DMS53 (cell line): ENCODE results near the gene TCTN3.
A peak's percentile ranks its signal among the peaks of the same experiment; 100 is the strongest.
"Not testable (repeated sequence)": the region's sequence is repeated elsewhere in the genome, so short reads cannot be mapped to it uniquely, and the experiment has no call there.

Experiments
- DNase-seq: peaks from one replicate; lab custom pipeline; 2025; lab: John Stamatoyannopoulos, UW

TCTN3 gene, protein sequence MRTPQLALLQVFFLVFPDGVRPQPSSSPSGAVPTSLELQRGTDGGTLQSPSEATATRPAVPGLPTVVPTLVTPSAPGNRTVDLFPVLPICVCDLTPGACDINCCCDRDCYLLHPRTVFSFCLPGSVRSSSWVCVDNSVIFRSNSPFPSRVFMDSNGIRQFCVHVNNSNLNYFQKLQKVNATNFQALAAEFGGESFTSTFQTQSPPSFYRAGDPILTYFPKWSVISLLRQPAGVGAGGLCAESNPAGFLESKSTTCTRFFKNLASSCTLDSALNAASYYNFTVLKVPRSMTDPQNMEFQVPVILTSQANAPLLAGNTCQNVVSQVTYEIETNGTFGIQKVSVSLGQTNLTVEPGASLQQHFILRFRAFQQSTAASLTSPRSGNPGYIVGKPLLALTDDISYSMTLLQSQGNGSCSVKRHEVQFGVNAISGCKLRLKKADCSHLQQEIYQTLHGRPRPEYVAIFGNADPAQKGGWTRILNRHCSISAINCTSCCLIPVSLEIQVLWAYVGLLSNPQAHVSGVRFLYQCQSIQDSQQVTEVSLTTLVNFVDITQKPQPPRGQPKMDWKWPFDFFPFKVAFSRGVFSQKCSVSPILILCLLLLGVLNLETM

DNA sequence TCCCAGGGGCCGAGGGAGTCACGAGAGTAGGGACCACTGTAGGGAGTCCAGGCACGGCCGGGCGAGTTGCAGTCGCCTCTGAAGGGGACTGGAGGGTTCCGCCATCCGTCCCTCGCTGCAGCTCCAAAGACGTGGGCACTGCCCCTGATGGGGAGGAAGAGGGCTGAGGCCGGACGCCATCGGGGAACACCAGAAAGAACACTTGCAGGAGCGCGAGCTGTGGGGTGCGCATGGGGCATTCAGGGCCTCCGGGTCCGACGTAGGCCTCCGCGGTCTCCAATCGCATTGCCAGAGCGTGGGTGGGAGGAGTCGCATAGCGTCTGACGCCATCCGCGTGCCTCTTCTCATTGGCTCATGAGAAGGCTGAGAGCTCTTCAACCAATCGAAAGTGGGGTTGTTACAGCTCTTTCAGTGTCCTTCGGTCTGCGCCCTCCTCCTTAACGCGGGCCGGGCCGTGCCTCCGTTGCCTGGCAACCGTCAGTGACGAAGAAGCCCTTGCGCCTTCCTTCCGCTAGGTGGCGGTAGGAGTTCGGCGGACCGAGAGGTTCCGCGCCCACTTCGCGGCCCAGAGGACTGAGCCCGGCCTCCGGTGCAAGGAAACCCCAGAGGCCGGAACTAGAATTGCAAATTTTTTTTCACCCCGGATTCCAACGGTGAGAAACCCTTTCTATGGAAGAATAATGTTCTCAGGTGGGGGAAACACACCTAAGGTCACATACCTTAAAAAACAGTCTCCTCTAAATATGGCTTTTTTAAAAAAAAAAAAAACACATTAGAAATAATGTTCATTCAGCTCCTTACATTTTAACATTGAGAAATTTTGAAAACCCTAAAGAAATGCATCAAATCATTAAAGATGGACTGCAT is at the start of gene TCTN3:
Gene TCTN3 (minus strand): TSS at position 260 of the 867 bp plus-strand sequence. CDS start 28 bp downstream, at position 232.
- DNase-seq = peak; percentile 100

DNA sequence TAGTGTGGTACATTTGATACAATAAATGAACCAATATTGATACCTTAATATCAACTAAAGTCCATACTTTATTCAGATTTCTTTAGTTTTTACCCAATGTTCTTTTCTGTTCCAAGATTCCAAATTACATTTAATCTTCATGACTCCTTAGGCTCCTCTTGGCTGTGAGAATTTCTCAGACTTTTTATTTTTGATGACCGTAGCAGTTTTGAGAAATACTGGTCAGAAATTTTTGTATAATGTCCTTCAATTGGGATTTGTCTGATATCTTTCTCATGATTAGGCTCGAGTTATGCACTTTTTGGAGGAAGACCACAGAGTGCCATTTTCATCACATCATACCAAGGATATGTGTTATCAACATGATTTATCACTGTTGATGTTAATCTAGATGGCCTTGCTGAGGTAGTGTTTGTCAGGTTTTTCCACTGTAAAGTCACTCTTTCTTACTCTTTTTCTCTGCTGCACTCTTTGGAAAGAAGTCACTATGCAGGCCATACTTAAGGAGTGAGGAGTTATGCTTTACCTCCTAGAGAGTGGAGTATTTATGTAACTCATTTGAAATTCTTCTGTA is 49.3 kb upstream of the TCTN3 start:
- no peak for DNase-seq

DNA sequence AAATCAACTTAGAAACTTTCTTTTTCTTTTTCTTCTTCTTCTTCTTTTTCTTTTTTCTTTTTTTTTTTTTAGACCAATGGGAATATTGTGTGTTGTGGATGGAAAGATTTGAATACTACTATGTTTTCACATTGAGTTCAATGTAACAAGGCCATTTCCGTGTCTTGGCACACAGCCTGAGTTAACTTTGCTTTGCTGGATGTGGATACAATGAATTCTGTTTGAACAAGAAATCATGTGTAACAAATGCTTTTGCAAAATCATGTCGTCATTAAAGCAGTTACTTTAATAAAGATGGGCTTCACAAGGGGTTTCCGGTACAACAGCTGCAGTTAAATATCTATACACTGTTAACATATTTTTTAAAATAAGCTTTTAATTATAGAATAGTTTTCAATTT is 48.8 kb upstream of the TCTN3 start:
- peak; percentile 86 for DNase-seq

DNA sequence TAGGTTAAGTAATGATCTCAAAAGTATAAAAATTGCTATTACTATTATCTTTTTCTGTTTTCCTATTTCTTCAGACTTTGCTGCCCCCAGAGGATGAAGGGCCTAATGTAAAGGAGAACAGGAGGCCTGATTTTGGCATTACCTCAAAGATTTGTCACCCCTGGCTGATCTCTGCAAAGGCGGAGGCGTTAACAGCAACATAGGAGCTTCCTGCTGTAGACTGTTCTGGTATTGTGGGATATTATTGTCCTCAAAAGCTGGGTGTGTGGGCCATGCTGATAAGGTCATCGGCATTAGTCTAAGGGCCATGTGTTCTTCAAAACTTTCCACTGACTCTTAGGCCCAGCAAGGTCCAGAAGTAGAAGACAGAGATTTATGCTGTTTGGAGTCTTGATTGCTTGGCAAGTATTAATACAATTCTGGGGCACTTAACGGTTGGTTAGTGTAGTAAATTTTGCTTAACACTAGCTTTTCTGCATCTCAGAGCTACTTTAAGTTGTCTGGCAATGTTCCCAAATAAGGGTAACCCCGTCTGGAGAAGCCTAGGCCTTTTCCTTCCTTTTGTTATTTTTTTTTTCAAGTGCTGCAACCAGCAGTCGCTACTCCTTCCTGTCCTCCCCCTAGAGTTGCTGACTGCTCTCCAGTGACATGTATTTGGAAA is 48.2 kb upstream of the TCTN3 start:
- peak; percentile 66 for DNase-seq

DNA sequence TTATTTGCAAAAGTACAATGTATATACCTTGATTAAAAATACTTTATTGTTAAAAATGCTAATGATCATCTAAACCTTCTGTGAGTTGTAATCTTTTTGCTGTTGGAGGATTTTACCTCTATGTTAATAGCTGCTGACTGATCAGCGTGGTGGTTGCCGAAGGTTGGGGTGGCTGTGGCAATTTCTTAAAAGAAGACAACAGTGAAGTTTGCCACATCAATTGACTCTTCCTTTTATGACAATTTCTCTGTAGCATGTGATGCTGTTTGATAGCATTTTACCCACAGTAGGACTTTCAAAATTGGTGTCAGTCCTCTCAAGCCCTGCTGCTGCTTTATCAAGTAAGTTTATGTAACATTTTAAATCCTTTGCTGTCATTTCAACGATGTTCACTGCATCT is 45.3 kb upstream of the TCTN3 start:
- no peak for DNase-seq

DNA sequence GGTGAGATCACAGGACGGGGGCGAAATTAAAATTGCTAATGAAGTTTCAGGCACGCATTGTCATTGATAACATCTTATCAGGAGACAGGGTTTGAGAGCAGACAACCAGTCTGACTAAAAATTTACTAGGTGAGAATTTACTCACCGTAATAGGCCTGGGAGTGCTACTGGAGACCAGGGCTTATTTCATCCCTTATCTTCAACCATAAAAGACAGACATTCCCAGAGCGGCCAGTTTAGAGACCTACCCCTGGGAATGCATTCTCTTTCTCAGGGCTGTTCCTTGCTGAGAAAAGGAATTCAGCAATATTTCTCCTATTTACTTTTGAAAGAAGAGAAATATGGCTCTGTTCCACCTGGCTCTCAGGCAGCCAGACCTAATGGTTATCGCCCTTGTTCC is 39.2 kb upstream of the TCTN3 start:
- DNase-seq = peak; percentile 7

DNA sequence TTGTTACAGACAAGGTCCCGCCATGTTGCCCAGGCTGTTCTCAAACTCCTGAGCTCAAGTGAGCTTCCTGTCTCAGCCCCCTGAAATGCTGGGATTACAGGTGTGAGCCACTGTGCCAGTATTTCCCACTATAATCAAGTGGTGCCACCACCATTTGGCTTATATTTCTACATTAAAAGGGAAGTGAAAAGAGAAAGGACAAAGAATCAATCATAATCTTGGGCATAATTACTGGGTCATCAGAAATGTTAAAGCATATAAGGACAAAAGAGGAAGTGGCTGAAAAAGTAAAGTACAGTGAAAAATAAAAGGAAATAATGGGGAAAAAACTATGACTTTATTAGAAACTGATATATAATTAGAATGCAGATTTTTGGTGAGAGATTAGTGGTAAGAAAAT is 36.5 kb upstream of the TCTN3 start:
- DNase-seq = no peak

DNA sequence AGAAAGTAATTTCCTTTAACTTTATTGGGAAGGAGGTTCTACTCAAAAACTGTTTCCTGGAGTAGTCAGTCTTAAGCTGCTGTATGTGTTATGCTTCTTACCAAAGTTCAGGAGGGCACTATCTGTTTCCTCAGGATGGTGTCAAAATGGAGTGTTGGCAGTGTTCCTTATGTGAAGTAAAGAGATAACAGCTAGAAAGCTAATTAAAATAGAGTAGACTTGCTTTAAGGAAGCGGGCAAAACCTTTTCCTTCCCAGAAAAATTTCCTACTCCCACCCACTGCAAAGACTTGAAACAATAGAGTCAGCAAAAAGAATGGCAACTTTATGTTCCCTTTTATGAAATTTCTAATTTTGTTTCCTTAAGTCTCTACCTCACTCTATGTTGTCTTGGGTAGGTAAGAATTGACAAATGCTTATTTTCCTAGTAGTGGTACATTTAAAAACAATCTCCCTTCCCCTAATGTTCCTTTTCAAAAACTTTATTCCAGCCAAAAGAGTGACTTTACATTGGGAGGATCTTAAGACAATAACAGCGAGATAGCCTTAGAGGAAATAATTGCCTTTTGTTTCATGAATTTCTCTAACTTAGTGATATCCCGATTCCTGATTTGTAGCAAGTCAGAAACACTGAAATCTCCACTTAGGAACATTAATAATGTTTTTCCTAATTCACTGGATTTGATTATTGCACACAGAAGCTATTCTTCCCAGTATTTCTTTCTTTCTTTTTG is 35.8 kb upstream of the TCTN3 start:
- DNase-seq = no peak

DNA sequence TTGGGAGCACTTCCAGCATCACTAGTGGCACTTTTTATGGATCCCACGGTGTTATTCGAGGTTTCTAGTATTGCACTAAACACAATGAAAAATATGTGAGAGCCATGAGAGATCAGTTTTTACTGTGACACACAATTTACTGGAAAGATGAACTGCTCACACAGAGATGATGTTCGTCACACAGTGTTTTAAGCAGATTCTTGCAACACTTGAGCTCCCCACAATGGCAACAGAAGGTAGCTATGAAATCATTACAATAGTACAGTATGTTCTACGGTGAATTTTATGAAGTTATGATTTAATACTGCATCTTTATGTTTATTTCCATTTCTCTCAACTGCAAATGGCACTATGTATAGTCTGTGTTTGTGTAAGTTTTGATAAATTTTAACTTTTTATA is 34.8 kb upstream of the TCTN3 start:
- DNase-seq = no peak

DNA sequence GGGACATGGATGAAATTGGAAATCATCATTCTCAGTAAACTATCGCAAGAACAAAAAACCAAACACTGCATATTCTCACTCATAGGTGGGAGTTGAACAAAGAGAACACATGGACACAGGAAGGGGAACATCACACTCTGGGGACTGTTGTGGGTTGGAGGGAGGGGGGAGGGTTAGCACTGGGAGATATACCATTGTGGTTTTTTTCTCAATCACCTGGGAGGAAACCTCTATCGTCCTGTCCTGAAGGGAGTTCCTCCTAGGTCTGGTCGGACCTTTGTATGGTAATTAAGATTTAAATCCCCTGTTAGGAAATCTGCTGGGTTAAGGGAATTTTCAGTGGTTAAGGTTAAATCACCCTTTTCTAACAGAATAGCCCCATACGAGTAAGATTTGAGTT is 28.8 kb upstream of the TCTN3 start:
- not testable (repeated sequence) for DNase-seq

DNA sequence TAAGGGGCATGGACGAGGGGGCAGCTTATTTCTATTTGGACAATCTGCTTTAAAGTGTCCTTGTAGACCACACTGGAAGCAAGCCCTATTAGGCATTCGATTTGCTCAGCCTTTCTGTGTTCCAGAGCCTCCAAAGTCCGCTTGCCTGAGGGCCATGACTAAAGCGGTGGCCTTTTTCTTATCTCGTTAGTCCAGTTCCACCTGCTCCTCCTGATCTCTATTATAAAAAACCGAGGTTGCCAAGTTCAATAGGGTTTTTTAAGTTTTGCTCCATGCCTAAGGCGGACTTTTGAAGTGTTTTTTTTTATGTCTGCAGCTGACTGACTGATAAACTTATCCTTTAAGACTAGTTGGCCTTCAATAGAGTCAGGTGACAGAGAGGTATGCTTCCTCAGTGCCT is 27.0 kb upstream of the TCTN3 start:
- DNase-seq = not testable (repeated sequence)

DNA sequence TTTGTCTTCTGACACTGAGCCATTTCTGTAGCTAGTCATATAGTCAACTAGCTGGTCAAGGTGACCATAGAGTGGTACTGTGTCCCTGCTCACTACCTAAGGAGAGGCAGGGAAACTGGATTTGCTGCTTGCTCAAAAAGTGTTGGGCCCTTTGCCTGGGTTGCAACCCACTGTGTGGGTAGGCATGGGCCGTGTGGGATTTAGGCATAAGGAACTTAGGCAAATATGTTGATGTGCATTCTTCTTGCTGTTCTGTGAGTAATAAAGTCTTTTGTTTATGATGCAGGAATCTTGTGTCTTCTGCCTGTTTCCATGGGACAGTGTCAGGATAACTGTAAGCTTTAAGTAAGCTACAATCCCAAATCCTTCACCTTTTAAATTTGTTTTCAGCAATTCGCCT is 23.1 kb upstream of the TCTN3 start:
- no peak for DNase-seq

DNA sequence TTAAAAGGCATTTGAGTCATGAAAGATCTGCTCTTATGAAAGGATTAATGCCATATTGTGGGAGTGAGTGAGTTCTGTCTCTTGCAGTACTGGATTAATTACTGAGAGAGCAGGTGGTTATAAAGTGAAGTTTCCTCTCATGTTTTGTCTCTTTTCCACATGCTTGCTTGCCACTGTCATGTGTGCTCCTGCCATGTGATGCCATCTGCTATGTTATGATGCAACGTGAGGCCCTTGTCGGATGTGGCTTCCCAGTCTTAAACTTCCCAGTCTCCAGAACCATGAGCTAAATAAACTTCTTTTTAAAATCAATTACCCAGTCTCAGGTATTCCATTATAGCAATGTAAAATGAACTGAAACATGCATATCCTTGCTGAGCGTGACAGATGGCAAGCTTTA is 22.7 kb upstream of the TCTN3 start:
- no peak for DNase-seq

DNA sequence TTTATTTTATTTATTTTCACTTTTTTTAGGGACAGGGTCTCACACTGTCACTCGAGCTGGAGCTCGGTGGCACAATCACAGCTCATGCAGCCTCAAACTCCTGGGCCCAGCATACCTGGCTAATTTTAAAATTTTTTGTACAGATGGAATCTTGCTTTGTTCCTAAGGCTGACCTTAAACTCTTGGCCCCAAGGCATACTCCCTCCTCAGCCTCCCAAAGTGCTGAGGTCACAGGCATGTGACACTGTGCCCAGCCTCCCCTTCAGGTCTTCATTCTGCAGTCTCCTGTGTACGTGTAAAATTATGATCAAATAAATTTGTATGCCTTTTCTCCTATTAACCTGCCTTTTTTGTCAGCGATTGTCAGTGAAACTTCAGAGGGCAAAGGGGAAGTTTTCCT is 17.8 kb upstream of the TCTN3 start:
- DNase-seq = no peak

DNA sequence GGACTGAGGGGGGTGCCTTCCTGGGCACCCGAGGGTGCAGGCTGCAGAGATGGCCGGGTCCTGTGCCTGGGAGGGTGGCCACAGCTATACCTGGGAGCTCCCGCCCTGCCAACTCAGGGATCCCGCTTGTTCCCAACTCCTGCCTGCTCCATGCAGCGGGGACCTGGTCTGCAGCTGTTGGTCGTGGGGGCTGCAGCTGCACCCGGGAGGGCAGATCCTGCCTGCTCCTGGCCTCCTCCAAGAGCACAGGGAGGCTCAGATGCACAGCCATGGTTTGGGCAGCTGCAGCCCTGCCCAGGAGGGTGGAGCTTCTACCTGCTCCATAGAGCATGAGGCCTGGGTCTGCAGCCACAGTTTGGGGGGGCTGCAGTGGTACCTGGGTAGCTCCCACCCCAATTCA is 13.3 kb upstream of the TCTN3 start:
- no peak for DNase-seq

DNA sequence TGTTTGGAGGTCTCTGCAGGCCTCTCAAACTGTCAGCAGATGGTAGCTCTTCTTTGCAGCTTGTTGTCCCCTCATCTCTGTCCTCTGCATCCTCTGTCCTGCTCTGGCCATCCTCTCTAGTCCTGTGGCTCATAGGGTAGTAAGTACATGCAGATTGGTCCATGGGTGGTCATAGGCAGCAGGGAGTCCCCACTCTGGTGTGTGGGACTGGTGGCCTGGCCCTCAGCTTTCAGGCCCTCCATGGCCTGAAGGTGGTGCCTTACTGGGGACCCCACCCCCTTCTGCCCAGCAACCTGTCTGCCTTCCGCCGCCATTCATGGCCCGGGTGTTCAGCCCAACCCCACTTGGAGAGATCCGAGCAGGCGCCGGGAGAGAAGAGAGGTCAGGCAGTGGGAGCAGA is 12.8 kb upstream of the TCTN3 start:
- no peak for DNase-seq

DNA sequence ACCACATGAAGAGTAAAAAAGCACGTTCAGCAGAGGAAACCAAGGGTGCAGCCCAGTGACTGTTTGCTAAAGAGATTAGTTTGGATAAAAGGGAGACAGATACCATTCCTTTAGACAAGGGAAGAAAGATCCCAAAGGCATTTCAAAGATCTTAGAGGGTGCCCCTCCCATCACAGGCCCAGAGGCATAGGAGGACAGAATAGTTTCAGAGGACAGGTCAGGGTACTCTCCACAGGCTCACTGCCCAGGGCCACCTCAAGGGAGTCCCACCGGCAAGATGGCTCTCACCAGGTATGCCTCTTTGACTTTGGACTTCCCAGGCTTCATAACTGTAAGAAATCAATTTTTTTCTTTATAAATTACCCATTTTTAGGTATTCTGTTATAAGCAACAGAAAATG is 4.7 kb upstream of the TCTN3 start:
- no peak for DNase-seq

DNA sequence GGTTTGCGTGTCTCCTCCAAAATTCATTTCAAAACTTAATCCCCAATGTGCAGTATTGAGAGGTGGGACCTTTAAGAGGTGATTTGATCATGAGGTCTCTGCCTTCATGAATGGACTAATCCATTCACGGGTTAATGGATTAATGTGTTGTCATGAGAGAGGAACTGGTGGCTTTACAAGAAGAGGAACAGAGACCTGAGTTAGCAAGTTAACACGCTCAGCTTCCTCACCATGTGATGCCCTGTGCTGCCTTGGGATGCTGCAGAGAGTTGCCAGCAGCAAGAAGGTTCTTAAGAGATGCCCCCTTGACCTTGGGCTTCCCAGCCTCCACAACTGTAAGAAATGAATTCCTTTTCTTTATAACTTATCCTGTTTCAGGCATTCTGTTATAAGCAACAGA is 3.7 kb upstream of the TCTN3 start:
- DNase-seq = no peak

DNA sequence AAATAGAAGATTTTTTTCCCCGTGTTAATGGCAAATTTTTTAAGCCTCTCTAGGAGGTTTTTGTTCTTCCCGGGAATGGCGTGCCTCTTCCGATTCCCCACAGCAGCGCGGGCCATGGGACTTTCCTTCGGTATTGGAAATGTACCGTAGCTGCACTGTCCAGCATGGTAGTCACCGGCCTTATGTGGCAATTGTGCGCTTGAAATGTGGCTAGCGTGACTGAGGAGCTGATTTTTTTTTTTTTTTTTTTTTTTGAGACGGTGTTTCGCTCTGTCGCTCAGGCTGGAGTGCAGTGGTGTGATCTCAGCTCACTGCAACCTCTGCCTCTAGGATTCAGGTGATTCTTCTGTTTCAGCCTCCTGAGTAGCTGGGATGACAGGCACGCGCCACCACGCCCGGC is 938 bp upstream of the TCTN3 start:
- peak; percentile 90 for DNase-seq

DNA sequence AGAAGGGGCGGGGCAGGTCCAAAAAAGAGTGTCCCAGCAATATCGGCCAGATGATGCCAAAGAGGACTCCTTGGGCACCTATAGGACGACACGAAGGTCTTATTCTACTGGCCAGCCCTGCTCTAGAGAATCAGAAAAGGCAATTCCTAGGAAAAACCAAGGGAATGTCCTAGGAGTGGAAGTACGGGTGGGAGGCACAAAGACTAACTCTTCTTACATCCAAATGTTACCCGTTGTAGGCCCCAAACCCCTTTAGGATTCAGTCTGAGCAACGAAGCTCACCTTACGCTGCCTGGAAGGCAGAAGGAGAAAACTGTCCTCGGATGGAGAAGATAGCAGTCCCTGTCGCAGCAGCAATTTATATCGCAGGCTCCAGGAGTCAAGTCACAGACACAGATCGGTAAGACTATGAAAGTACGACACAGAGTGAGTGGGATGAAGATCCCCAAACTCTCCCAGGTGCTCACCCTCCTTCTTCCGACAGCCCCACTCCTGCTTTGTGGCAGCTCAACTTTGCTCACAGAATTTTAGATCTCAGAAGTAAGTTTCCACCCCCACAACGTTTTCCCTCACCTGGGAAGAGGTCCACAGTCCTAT is 558 bp downstream of the TCTN3 start:
- DNase-seq = peak; percentile 43

DNA sequence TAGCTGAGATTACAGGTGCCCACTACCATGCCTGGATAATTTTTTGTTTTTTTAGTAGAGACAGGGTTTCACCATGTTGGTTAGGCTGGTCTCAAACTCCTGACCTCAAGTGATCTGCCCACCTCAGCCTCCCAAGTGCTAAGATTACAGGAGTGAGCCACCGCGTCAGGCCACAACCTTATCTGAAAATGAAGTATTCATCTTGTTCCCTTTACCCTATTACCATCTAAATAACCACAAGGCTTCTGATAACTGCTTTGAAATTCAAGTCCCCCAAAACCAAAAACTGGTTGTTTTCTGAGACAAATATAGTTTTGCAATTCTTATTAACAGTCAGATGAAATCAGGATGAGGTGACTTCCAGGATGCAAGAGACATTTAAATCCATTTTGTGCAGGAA is 2.4 kb downstream of the TCTN3 start:
- no peak for DNase-seq
